ENCODE results near the gene OR52B6. TPM values are rescaled to one million over a fixed set of nuclear protein-coding genes. Genes with fewer than 3 reads are reported as not detected.
"Not testable (repeated sequence)": the region's sequence is repeated elsewhere in the genome, so short reads cannot be mapped to it uniquely, and the experiment has no call there.

The OR52B6 gene
- total RNA-seq, 2 experiments from 2014 or later = not detected

DNA sequence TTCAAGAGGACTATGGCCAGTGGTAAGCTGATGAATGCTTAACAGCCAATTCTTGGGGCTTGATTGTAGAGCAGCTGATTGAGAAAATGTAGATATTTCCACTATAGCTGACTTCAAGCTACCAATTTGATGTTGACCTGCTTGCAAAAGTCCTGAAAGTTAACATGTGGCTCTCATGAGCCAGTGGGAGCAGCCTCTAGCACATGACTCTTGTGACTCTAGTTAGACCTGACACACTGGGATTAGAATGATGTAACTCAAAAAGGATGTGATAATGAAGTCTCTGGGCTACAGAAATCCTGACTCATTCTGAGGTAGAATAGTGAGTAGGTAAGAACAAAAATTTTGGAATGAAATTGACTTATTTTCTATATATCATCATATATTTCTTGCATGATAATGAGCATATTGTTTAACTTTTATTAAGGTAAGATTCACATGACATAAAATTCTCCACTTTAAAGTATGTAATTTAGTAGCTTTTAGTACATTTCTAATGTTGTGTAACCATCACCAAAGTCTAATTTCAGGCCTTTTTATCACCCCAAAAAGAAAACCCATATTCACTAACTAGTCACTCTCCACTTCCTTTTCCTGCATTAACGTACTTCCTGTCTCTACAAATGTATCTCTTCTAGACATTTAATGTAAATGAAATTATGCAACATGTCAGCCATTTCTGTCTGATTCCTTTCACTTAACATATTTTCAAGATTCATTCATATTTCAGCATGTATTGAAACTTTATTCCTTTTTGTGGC is 16.2 kb upstream of the OR52B6 start:
- no peak overlapping the region for H3K4me3 Mint-ChIP-seq

DNA sequence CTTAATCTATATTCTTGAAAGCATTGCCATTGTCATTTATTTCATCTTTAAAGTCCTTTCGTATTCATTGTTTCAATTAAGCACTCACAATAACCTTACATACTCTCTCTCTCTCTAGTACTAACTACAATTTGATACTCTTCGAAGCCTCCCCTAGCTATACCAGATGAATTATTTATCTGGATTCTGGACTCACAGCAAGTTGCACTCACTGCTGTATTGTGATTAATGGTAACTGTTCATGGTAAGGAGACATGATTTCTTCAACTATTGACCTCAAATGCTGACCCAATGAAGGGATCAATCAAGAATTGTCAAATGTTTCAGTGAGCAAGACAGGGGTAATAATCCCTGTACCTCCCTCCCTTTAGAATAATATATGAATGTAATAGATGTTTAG is 6.0 kb upstream of the OR52B6 start:
- H3K36me3 Mint-ChIP-seq = no peaks in the 10 kb centered on the region
- no peak for DNase-seq
- POLR2A ChIA-PET = no interaction called here
- no peak overlapping the region for H3K4me3 Mint-ChIP-seq
- no peaks in the 10 kb centered on the region for H3K9me3 Mint-ChIP-seq
- CTCF ChIA-PET = interaction anchor here (1.6 kb wide), 1 partner anchor 25 kb away, joined by 4 read pairs; no protein-coding TSS in a partner anchor
- intact Hi-C loops (cut with micrococcal nuclease) = no loop called here
- no peaks in the 10 kb centered on the region for H3K27me3 Mint-ChIP-seq
- no peak overlapping the region for H3K27ac Mint-ChIP-seq
- H3K4me1 Mint-ChIP-seq (ENCODE audit: low read depth) = no peaks in the 10 kb centered on the region

More for the DNA sequence above, 16.2 kb upstream of the OR52B6 start:
- no peak overlapping the region for H3K27ac Mint-ChIP-seq
- no peaks in the 10 kb centered on the region for H3K9me3 Mint-ChIP-seq
- peaks cover 4% of the 10 kb centered on the region for H3K27me3 Mint-ChIP-seq
- no peaks in the 10 kb centered on the region for H3K4me1 Mint-ChIP-seq (ENCODE audit: low read depth)
- intact Hi-C loops (cut with micrococcal nuclease) = no loop called here
- POLR2A ChIA-PET = no interaction called here
- CTCF ChIA-PET = no interaction called here
- no peaks in the 10 kb centered on the region for H3K36me3 Mint-ChIP-seq
- DNase-seq = no peak

DNA sequence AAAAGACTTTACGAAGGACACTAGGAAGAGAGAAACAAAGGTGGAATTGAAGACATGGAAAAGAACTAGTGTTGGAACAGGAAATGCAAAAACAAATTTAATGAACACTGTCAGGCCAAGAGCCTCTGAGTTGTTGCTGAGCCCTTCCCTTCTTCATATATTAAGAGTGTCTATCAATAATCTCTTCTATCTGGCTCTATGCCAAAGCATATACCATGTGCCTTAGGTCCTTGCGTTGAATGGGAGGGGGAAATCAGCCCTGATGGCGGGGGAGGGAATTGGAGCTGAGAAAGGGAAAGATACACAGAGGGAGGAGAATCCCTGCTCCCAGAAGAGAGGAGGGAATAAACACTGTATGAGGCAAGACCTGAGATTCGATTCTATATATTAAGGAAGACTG is 5.5 kb upstream of the OR52B6 start:
- DNase-seq = no peak
- Mint-ChIP-seq H3K4me3 (no peak overlapping the region), H3K27me3 (no peaks in the 10 kb centered on the region), H3K4me1 (ENCODE audit: low read depth) (no peaks in the 10 kb centered on the region), H3K27ac (no peak overlapping the region), H3K36me3 (no peaks in the 10 kb centered on the region), H3K9me3 (no peaks in the 10 kb centered on the region)
- intact Hi-C loops (cut with micrococcal nuclease) = no loop called here
- ChIA-PET CTCF (interaction anchor here (1.6 kb wide), 1 partner anchor 25 kb away, joined by 4 read pairs; no protein-coding TSS in a partner anchor), POLR2A (no interaction called here)

DNA sequence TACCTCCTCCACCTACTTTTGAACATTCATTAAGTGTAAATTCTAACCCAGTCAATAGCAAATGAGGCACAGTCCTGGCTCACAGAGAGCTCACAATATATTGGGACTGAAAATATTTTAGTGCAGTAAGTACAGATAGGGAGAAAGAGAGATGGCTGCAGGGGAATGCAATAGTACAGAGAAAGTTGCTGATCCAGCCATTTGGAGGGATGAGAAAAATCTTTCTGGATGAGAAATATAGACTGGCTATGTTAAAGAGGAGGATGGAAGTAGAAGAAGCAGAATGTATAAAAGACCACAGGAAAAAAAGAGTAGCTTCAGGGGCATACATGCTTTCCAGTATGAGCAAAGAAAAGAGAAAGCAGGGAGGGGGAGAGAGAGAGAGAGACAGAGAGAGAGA is 3.6 kb upstream of the OR52B6 start:
- H3K36me3 Mint-ChIP-seq = no peaks in the 10 kb centered on the region
- H3K9me3 Mint-ChIP-seq = no peaks in the 10 kb centered on the region
- intact Hi-C loops (cut with micrococcal nuclease) = no loop called here
- ChIA-PET CTCF (no interaction called here), POLR2A (no interaction called here)
- no peaks in the 10 kb centered on the region for H3K4me1 Mint-ChIP-seq (ENCODE audit: low read depth)
- DNase-seq = no peak
- no peak overlapping the region for H3K4me3 Mint-ChIP-seq
- H3K27ac Mint-ChIP-seq = no peak overlapping the region
- H3K27me3 Mint-ChIP-seq = no peaks in the 10 kb centered on the region

DNA sequence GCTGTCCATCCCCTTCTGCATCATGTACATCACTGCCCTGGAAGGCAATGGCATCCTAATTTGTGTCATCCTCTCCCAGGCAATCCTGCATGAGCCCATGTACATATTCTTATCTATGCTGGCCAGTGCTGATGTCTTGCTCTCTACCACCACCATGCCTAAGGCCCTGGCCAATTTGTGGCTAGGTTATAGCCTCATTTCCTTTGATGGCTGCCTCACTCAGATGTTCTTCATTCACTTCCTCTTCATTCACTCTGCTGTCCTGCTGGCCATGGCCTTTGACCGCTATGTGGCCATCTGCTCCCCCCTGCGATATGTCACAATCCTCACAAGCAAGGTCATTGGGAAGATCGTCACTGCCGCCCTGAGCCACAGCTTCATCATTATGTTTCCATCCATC is 337 bp downstream of the OR52B6 start:
- ChIA-PET CTCF (no interaction called here), POLR2A (no interaction called here)
- H3K4me1 Mint-ChIP-seq (ENCODE audit: low read depth) = no peaks in the 10 kb centered on the region
- no peak overlapping the region for H3K27ac Mint-ChIP-seq
- no peak overlapping the region for H3K4me3 Mint-ChIP-seq
- H3K36me3 Mint-ChIP-seq = no peaks in the 10 kb centered on the region
- no peak for DNase-seq
- no peaks in the 10 kb centered on the region for H3K9me3 Mint-ChIP-seq
- H3K27me3 Mint-ChIP-seq = no peaks in the 10 kb centered on the region
- intact Hi-C loops (cut with micrococcal nuclease) = no loop called here

DNA sequence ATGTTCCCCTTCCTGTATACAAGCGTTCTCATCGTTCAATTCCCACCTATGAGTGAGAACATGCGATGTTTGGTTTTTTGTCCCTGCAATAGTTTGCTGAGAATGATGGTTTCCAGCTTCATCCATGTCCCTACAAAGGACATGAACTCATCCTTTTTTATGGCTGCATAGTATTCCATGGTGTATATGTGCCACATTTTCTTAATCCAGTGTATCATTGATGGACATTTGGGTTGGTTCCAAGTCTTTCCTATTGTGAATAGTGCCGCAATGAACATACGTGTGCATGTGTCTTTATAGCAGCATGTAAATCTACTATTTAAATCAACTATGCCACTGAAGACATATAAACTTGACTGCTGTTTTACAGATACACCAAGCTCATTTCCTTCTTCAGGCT is 3.8 kb downstream of the OR52B6 start:
- H3K4me3 Mint-ChIP-seq; H3K9me3 Mint-ChIP-seq; POLR2A ChIA-PET; H3K27ac Mint-ChIP-seq; H3K36me3 Mint-ChIP-seq; intact Hi-C loops (cut with micrococcal nuclease); H3K27me3 Mint-ChIP-seq; H3K4me1 Mint-ChIP-seq (ENCODE audit: low read depth); DNase-seq; CTCF ChIA-PET: not testable (repeated sequence)

DNA sequence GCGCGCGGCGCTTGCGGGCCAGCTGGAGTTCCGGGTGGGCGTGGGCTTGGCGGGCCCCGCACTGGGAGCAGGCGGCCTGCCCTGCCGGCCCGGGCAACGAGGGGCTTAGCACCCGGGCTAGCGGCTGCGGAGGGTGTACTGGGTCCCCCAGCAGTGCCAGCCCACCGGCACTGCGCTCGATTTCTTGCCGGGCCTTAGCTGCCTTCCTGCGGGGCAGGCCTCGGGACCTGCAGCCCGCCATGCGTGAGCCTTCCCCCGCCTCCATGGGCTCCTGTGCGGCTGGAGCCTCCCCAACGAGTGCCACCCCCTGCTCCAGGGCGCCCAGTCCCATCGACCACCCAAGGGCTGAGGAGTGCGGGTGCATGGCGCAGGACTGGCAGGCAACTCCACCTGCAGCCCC is 9.2 kb downstream of the OR52B6 start:
- H3K4me3 Mint-ChIP-seq; H3K4me1 Mint-ChIP-seq (ENCODE audit: low read depth); intact Hi-C loops (cut with micrococcal nuclease); H3K27ac Mint-ChIP-seq; H3K9me3 Mint-ChIP-seq; POLR2A ChIA-PET; DNase-seq; CTCF ChIA-PET; H3K27me3 Mint-ChIP-seq; H3K36me3 Mint-ChIP-seq: not testable (repeated sequence)

DNA sequence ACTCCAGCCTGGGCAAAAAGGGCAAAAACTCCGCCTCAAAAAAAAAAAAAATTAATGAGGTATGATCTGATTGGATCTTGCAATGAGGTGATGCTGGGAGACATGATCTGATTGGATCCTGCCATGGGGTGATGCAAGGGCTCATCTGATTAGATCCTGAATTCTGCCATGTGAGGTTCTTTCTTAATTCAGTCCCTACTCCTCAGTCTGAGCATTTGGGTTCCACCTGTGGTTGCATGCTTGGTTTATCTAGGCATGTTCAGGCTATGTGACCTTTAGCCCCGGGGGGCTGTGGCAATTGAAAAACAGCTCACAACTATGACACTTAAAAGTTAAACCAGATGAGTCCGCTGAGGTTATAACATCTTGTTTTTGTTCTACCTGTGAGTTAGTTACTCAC is 10.9 kb downstream of the OR52B6 start:
- no peak overlapping the region for H3K27ac Mint-ChIP-seq
- ChIA-PET POLR2A (no interaction called here), CTCF (interaction anchor here (1.1 kb wide), 1 partner anchor 9 kb away, joined by 3 read pairs; no protein-coding TSS in a partner anchor)
- peaks cover 4% of the 10 kb centered on the region for H3K4me1 Mint-ChIP-seq (ENCODE audit: low read depth)
- H3K27me3 Mint-ChIP-seq = peaks cover 2% of the 10 kb centered on the region
- H3K36me3 Mint-ChIP-seq = no peaks in the 10 kb centered on the region
- no peaks in the 10 kb centered on the region for H3K9me3 Mint-ChIP-seq
- no peak overlapping the region for H3K4me3 Mint-ChIP-seq
- DNase-seq = no peak
- intact Hi-C loops (cut with micrococcal nuclease) = no loop called here

DNA sequence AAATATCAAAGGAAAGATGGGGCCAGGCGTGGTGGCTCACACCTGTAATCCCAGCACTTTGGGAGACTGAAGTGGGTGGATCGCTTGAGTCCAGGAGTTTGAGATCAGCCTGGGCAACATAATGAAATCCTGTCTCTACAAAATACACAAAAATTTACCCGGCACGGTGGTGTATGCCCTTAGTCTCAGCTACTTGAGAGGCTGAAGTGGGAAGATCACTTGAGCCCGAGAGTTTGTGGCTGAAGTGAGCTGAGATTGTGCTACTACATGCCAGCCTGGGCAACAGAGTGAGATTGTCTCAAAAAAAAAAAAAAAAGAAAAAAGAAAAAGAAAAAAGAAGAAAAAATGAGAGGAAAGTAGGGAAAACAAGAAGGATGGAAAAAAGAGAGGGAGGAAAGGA is 11.9 kb downstream of the OR52B6 start:
- Mint-ChIP-seq H3K36me3 (no peaks in the 10 kb centered on the region), H3K9me3 (no peaks in the 10 kb centered on the region), H3K4me1 (ENCODE audit: low read depth) (peaks cover 8% of the 10 kb centered on the region), H3K4me3 (no peak overlapping the region), H3K27ac (no peak overlapping the region), H3K27me3 (peaks cover 5% of the 10 kb centered on the region)
- no peak for DNase-seq
- POLR2A ChIA-PET = no interaction called here
- intact Hi-C loops (cut with micrococcal nuclease) = no loop called here
- CTCF ChIA-PET = no interaction called here

DNA sequence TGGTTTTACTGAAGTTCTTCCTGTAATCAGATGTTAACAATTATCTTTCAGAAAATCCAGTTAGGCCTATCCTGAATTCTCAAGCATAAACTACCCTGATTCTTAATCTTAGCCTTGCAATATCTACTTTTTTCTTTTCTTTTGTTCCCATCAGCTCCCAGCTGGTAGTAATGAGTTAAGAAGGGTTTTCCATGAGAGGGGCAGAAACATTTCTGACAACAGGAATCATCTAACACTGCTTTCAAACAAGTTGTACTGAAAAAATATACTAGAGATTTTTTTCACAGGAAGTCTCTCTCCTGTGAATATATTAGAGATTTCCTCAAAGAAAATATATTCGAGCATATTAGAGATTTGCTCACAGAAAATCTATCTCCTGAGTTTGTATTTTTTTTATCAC is 12.5 kb downstream of the OR52B6 start:
- Mint-ChIP-seq H3K36me3 (no peaks in the 10 kb centered on the region), H3K27me3 (peaks cover 5% of the 10 kb centered on the region), H3K27ac (no peak overlapping the region), H3K4me1 (ENCODE audit: low read depth) (peaks cover 8% of the 10 kb centered on the region), H3K4me3 (no peak overlapping the region), H3K9me3 (no peaks in the 10 kb centered on the region)
- intact Hi-C loops (cut with micrococcal nuclease) = no loop called here
- CTCF ChIA-PET = no interaction called here
- no peak for DNase-seq
- POLR2A ChIA-PET = no interaction called here

DNA sequence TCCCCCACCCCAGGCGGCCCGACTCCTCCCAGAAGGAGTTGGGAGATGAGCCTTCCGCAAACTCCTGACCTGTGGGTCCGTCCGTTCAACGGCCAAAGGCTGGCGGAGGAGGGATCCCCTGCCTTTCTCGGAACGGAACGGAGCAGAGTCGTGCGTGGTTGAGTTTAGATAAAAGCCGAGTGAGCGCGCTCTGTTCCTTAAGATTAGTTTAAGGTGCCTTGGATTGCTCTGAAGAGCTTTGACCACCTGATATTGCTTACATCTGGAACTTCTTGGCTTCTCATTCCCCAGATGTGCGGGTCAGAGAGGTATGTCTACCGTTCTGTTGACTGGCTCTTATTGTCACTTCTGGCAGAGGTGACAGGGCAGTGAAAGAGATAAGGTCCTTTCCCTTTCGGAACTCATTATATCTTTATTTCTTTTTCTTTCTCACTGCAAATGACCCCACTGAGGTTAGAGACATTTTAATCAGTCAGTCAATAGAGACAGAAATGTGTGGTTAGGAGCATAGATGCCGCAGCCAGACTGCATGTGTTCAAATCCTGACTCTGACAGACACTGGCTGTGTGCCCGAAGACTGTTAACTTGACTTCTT is 16.0 kb downstream of the OR52B6 start, which contains the start of gene TRIM6:
TRIM6 (plus strand) TSS at position 31 of the 595 bp plus-strand sequence; CDS start at position 292, 261 bp downstream.
- Mint-ChIP-seq H3K4me3 (peak within 1 kb of the TSS; percentile 75), H3K27me3 (peaks cover 8% of the 10 kb centered on the region), H3K9me3 (no peaks in the 10 kb centered on the region), H3K4me1 (ENCODE audit: low read depth) (peaks cover 8% of the 10 kb centered on the region), H3K27ac (no peak within 1 kb of the TSS), H3K36me3 (no peaks in the 10 kb centered on the region)
- peak; percentile 28 for DNase-seq
- intact Hi-C loops (cut with micrococcal nuclease) = no loop called here
- POLR2A ChIA-PET = no interaction called here
- CTCF ChIA-PET = interaction anchor here (0.6 to 1.4 kb wide), 2 partner anchors 211 to 294 kb away, joined by 3 to 4 read pairs; no protein-coding TSS in a partner anchor

DNA sequence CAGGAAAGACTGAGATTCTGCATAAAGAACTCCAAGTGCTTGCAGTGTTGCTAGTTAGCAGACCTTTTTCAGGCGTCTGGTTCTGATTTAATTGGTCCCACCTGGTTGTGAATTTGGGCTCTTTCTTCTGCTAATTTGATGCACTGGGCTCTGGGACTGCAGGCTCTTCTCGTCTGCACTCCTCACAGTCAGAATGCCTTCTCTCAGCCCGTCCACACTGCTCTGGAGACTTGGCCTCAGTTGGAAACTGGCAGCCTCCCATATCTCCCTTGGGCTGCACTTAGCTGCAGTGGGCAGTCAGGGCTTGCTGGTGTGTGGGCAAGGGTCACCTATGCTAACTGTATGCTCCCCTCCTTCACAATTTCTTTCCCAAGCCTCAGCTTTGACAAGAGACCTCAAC is 17.3 kb downstream of the OR52B6 start:
- no peak overlapping the region for H3K4me3 Mint-ChIP-seq
- intact Hi-C loops (cut with micrococcal nuclease) = no loop called here
- H3K4me1 Mint-ChIP-seq (ENCODE audit: low read depth) = peaks cover 8% of the 10 kb centered on the region
- no peaks in the 10 kb centered on the region for H3K36me3 Mint-ChIP-seq
- POLR2A ChIA-PET = no interaction called here
- CTCF ChIA-PET = interaction anchor here (2.4 kb wide), 1 partner anchor 87 kb away, joined by 7 read pairs; the partner anchor contains the start of gene TRIM5
- peaks cover 8% of the 10 kb centered on the region for H3K27me3 Mint-ChIP-seq
- H3K27ac Mint-ChIP-seq = no peak overlapping the region
- DNase-seq = no peak
- H3K9me3 Mint-ChIP-seq = no peaks in the 10 kb centered on the region

All from activated CD4-positive, alpha-beta memory T cell treated with anti-CD3 and anti-CD28 coated beads for 36 hours (primary cell).